CD4-positive, alpha-beta T cell (primary cell): ENCODE results near the gene CWC27. TPM values are rescaled to one million over a fixed set of nuclear protein-coding genes. Genes with fewer than 3 reads are reported as not detected.
"Not testable (repeated sequence)": the region's sequence is repeated elsewhere in the genome, so short reads cannot be mapped to it uniquely, and the experiment has no call there.

Experiments used
- ATAC-seq: fragments of 200-7000 bp; cut with Tn5 transposase; one replicate; pipeline ENCODE4 v1.10.0; 2022; ENCODE audit warnings: mild to moderate bottlenecking; ENCODE audit not compliant: poor library complexity
- CTCF ChIA-PET: fragments of 350-600 bp; sonication (Branson Sonifier 250); formaldehyde crosslinking; loops from one replicate; lab custom pipeline; 2021; ENCODE audit warnings: antibody characterized with exemption, inconsistent platforms; lab: Charles Lee
- POLR2A ChIA-PET: fragments of 350-600 bp; sonication (Branson Sonifier 250); formaldehyde crosslinking; loops from one replicate; lab custom pipeline; 2021; ENCODE audit warnings: antibody characterized with exemption, inconsistent platforms; lab: Charles Lee
- DNase-seq, 14 experiments: peaks; one replicate each; pipeline ENCODE4 v3.0.0-alpha.2; 2013 to 2020; ENCODE audit warnings: mixed read lengths in 2 of 14
- H3K27ac ChIP-seq, 2 donors: one replicate each; pipeline versions ENCODE4 v1.5.1 to v1.7.0; 2013; ENCODE audit warnings: low read length in 2 of 2, low read depth in 1 of 2, mild to moderate bottlenecking in 1 of 2
- H3K27me3 ChIP-seq, 2 experiments: 1 replicate in 1 of 2; 2 replicates in 1 of 2; pipeline versions ENCODE4 v1.6.1 to v1.7.0; 2013; ENCODE audit warnings: low read length in 2 of 2, control low read depth in 1 of 2, mild to moderate bottlenecking in 1 of 2, moderate library complexity in 1 of 2; ENCODE audit not compliant: insufficient read depth in 2 of 2, control insufficient read depth in 1 of 2
- H3K36me3 ChIP-seq: one replicate; pipeline ENCODE4 v1.6.1; 2013; ENCODE audit warnings: low read length, control low read depth; ENCODE audit not compliant: insufficient read depth
- H3K4me1 ChIP-seq: one replicate; pipeline ENCODE4 v1.6.1; 2013; ENCODE audit warnings: low read length, control low read depth; ENCODE audit not compliant: insufficient read depth
- H3K4me3 ChIP-seq: one replicate; pipeline ENCODE4 v1.5.1; 2013; ENCODE audit warnings: mild to moderate bottlenecking, low read length, moderate library complexity
- H3K9me3 ChIP-seq, 2 experiments: 1 replicate in 1 of 2; 2 replicates in 1 of 2; pipeline versions ENCODE4 v1.6.1 to v1.7.0; 2013; ENCODE audit warnings: low read length in 2 of 2, mild to moderate bottlenecking in 2 of 2, control low read depth in 1 of 2, moderate library complexity in 1 of 2; ENCODE audit not compliant: control insufficient read depth in 1 of 2, insufficient read depth in 1 of 2
- H3K27ac Mint-ChIP-seq: one replicate; pipeline ENCODE4 v1.8.0; 2020; ENCODE audit warnings: mixed read lengths
- H3K27me3 Mint-ChIP-seq: one replicate; pipeline ENCODE4 v1.8.0; 2021; ENCODE audit warnings: mixed read lengths
- H3K36me3 Mint-ChIP-seq: one replicate; pipeline ENCODE4 v1.8.0; 2021; ENCODE audit warnings: low read depth, mixed read lengths
- H3K4me1 Mint-ChIP-seq: one replicate; pipeline ENCODE4 v1.8.0; 2021; ENCODE audit warnings: low read depth, mixed read lengths
- H3K4me3 Mint-ChIP-seq: one replicate; pipeline ENCODE4 v1.8.0; 2020; ENCODE audit warnings: mild to moderate bottlenecking, mixed read lengths
- H3K9me3 Mint-ChIP-seq: one replicate; pipeline ENCODE4 v1.8.0; 2020; ENCODE audit warnings: mixed read lengths
- CTCF ChIP-seq: fragments of 200-600 bp; IDR thresholded peaks from one replicate; pipeline ENCODE4 v1.8.0; 2022; ENCODE audit warnings: antibody characterized with exemption, mild to moderate bottlenecking
- intact Hi-C, 2 experiments: fragments of 100-400 bp; cut with DNase I in 1 of 2; cut with micrococcal nuclease in 1 of 2; formaldehyde crosslinking; loops; one replicate each; pipeline versions ENCODE4 v1.15.1 to v1.9.0; 2023 to 2025; cut with DNase I, micrococcal nuclease
- total RNA-seq, 174 experiments: library from RNA in 2 of 174; stranded (reverse) in 2 of 174; gene quantifications; one replicate each; pipeline ENCODE4 v1.2.3 and lab custom pipeline; 2021 to 2026

The CWC27 gene
- total RNA-seq, 2 experiments from 2014 or later = 14.2 to 14.5 TPM

GRCh38 chr5:64811050-64811640 is 42.4 kb downstream of the CWC27 start:
- Mint-ChIP-seq H3K4me1 (no peaks in the 10 kb centered on the region), H3K36me3 (peaks cover 57% of the 10 kb centered on the region), H3K9me3 (no peaks in the 10 kb centered on the region), H3K27me3 (no peaks in the 10 kb centered on the region), H3K27ac (no peak overlapping the region), H3K4me3 (no peak overlapping the region)
- ATAC-seq (peak; percentile 51), DNase-seq (peak in 4 of 14 experiments; percentile 11 to 60 (median 54))
- intact Hi-C loops = loop anchor here in 1 of 2 experiments (1.0 to 10.0 kb wide), 2 partner anchors 672 to 754 kb away; partner anchors contain the start of genes CENPK and PPWD1
- no peaks in the 10 kb centered on the region for H3K4me1 ChIP-seq
- TF ChIP-seq CTCF = peak; percentile 54
- POLR2A ChIA-PET = interaction anchor here (1.7 to 2.0 kb wide), 2 partner anchors 671 to 751 kb away, joined by 9 to 12 read pairs; partner anchors contain the start of genes ADAMTS6, CENPK and PPWD1
- peaks cover 18% of the 10 kb centered on the region for H3K36me3 ChIP-seq
- H3K27ac ChIP-seq = no peak overlapping the region
- H3K4me3 ChIP-seq = no peak overlapping the region
- CTCF ChIA-PET = interaction anchor here (1.0 to 2.3 kb wide), 3 partner anchors 8 to 752 kb away, joined by 3 to 11 read pairs (median 4); partner anchors contain the start of genes CENPK and PPWD1
- no peaks in the 10 kb centered on the region for H3K9me3 ChIP-seq
- H3K27me3 ChIP-seq = no peaks in the 10 kb centered on the region

- intact Hi-C loops = loop anchor here in 1 of 2 experiments (10.0 kb wide), 1 partner anchor 751 kb away; the partner anchor contains the start of genes CENPK and PPWD1
- no peaks in the 10 kb centered on the region for H3K9me3 ChIP-seq
- no peak overlapping the region for H3K4me3 ChIP-seq
- Mint-ChIP-seq H3K9me3 (no peaks in the 10 kb centered on the region), H3K4me1 (no peaks in the 10 kb centered on the region), H3K27ac (no peak overlapping the region), H3K36me3 (peaks cover 47% of the 10 kb centered on the region), H3K27me3 (no peaks in the 10 kb centered on the region), H3K4me3 (no peak overlapping the region)
- ChIA-PET CTCF (no interaction called here), POLR2A (no interaction called here)
- TF ChIP-seq CTCF = no peak
- H3K27ac ChIP-seq = no peak overlapping the region
- no peaks in the 10 kb centered on the region for H3K27me3 ChIP-seq
- peaks cover 4% of the 10 kb centered on the region for H3K36me3 ChIP-seq
- ATAC-seq (no peak), DNase-seq (no peak)
- no peaks in the 10 kb centered on the region for H3K4me1 ChIP-seq
Observed at GRCh38 chr5:64814073-64814472, 45.3 kb downstream of the CWC27 start.

GRCh38 chr5:64818245-64818644 is 49.5 kb downstream of the CWC27 start:
- no peak overlapping the region for H3K27ac ChIP-seq
- no peaks in the 10 kb centered on the region for H3K4me1 ChIP-seq
- Mint-ChIP-seq H3K4me3 (no peak overlapping the region), H3K27me3 (no peaks in the 10 kb centered on the region), H3K27ac (no peak overlapping the region), H3K9me3 (no peaks in the 10 kb centered on the region), H3K4me1 (peaks cover 13% of the 10 kb centered on the region), H3K36me3 (peaks cover 48% of the 10 kb centered on the region)
- TF ChIP-seq CTCF = no peak
- ChIA-PET CTCF (no interaction called here), POLR2A (no interaction called here)
- ATAC-seq = no peak
- intact Hi-C loops = loop anchor here in 1 of 2 experiments (10.0 kb wide), 1 partner anchor 747 kb away; the partner anchor contains the start of genes CENPK and PPWD1
- no peak for DNase-seq
- H3K9me3 ChIP-seq = no peaks in the 10 kb centered on the region
- H3K36me3 ChIP-seq = peaks cover 4% of the 10 kb centered on the region
- H3K27me3 ChIP-seq = no peaks in the 10 kb centered on the region
- H3K4me3 ChIP-seq = no peak overlapping the region

- H3K27me3 ChIP-seq, H3K4me3 Mint-ChIP-seq, H3K4me3 ChIP-seq, H3K9me3 Mint-ChIP-seq, H3K36me3 ChIP-seq, CTCF ChIA-PET, ATAC-seq, H3K27me3 Mint-ChIP-seq, H3K27ac ChIP-seq, H3K9me3 ChIP-seq, POLR2A ChIA-PET, H3K4me1 ChIP-seq, DNase-seq, H3K27ac Mint-ChIP-seq: not testable (repeated sequence)
- peaks cover 42% of the 10 kb centered on the region for H3K36me3 Mint-ChIP-seq
- intact Hi-C loops = loop anchor here in 1 of 2 experiments (10.0 kb wide), 1 partner anchor 745 kb away; the partner anchor contains the start of genes CENPK and PPWD1
- peaks cover 13% of the 10 kb centered on the region for H3K4me1 Mint-ChIP-seq
Observed at GRCh38 chr5:64819345-64819744, 50.6 kb downstream of the CWC27 start.
